Measurements from ENCODE around the gene E2F8.

- TF ChIP-seq POLR2A (IDR thresholded peaks at IDR 0.05) (no peak), CTCF (IDR thresholded peaks at IDR 0.05) (no peak)
These were observed 59.0 kb downstream of the E2F8 start for GRCh38 chr11:19181531-19182261.
